GM10266 (cell line): Measurements from ENCODE around the gene PRICKLE2.

Experiments
- DNase-seq: peaks from one replicate; pipeline ENCODE4 v3.0.0; 2012; ENCODE audit errors: extremely low spot score
- TF ChIP-seq, protein P1 (sequence below): IDR thresholded peaks from 2 replicates; pipeline ENCODE4 v1.5.1; 2012; ENCODE audit warnings: mild to moderate bottlenecking, low read depth; ENCODE audit not compliant: control insufficient read depth, insufficient read depth; ENCODE audit errors: missing control alignments

PRICKLE2 gene

DNA sequence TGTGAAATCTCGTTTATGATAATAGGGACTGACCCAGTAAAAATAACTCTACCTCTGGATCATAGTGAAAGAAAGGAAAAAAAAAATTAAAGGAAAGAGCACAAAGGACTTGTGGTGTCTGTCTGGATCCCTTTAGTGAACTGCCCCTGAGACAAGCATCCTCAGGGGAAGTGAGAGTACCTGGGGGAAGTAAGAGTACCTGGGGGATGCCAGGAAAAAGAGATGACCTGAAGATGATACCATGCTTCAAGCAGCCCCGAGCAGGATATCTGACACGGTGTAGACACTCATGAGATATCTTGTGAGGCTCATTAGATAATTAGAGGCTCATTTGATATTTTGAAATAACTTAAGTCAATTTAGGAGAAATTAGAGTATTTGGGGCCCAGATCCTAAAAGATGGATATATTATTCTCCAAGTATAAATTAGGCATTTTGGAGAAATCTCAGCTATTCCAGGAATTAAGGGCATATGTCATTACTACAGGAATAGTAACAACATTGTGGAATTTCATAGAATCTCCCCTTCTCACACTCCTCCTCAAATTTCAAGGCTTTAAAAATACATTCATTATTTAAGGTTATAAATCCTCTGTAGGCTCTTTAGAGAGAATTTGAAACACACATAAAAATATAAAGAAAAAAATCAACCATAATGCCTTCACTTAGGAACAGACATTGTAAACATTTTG, 165.6 kb downstream of the PRICKLE2 start:
- TF ChIP-seq, protein P1, sequence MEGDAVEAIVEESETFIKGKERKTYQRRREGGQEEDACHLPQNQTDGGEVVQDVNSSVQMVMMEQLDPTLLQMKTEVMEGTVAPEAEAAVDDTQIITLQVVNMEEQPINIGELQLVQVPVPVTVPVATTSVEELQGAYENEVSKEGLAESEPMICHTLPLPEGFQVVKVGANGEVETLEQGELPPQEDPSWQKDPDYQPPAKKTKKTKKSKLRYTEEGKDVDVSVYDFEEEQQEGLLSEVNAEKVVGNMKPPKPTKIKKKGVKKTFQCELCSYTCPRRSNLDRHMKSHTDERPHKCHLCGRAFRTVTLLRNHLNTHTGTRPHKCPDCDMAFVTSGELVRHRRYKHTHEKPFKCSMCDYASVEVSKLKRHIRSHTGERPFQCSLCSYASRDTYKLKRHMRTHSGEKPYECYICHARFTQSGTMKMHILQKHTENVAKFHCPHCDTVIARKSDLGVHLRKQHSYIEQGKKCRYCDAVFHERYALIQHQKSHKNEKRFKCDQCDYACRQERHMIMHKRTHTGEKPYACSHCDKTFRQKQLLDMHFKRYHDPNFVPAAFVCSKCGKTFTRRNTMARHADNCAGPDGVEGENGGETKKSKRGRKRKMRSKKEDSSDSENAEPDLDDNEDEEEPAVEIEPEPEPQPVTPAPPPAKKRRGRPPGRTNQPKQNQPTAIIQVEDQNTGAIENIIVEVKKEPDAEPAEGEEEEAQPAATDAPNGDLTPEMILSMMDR, result no peak

DNA sequence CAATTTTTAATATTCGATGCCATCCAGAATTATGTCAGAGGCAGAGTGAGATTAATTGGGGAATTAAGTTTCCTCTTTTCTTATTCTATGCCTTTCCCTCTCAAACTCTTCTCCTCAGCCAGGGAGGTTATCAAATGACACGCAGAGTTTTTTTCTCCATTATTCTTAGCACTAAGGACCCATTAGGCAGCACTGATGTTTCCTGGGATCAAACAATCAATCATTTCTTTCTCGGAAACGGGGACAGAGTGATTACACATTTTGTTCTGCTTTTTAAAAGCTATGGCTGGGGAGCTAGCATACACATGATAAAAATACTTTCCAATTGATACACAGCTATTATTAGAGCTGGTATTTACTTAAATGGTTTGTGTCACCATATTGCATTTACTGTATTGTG, 166.7 kb downstream of the PRICKLE2 start:
- no peak for DNase-seq
- TF ChIP-seq, protein P1, result no peak

More for the DNA sequence above, 165.6 kb downstream of the PRICKLE2 start:
- DNase-seq, result no peak

DNA sequence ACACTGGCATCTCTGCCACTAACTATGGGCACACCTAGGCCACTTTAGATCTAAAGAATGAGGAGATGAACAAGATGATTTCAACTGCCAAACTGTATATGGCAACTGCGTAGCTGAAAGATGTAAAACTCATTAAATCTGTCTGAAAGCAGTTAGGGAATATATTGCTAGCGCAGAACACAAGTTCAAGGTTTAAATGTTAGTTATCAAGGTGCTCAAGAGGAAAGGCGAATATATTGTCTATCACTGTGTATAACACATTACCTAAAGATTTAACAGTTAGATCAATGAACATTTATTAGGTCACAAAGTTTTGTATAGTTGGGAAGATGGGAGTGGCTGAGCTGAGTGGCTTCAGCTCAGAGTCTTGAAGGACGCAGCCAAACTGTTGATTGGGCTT, 168.0 kb downstream of the PRICKLE2 start:
- TF ChIP-seq, protein P1, result no peak
- DNase-seq, result no peak

DNA sequence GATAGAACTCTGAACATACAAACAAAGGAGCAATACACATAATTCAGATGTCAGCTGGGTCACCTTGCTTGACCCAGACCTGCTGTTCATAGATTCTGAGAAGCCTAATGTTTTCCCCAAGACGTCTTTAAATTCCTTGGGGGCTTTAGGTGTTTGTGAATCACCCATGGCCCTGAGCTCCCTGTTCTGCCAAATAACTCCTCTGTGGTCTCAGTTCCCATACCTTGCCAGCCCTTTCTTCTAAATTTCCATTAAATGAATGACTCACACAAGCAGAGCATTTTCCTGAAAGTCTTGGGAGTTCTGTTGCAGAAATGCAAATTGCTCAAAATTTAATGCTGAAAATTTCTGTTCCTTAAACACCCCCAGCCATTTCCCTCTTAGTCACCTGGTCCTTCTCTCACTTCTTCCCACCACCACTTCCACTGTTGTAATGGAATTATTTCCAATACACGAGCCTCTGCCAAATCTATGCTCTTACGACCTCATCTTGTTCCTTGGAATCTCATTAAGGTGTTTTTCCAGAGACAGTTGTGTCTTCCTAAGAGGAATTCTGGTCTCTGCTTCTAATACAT, 168.6 kb downstream of the PRICKLE2 start:
- DNase-seq, result no peak
- TF ChIP-seq, protein P1, result no peak

DNA sequence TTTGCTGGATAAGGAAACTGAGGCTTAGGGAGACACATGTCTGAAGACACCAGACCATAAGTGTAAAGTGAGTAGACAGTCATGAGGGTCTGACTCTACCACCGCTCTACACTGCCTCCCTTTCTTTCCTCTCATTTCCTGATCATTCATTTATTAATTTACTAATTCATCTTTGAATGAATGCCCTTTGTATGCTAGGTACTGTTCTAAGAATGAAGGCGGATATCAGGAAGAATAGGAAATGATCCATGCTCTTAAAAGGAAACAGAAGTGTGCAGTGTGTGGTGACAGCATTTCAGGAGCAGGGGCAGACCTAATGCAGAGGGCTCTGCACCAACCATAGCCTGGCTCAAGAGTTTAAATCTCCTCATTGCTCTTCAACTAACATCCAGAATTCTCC, 170.2 kb downstream of the PRICKLE2 start:
- DNase-seq, result no peak
- TF ChIP-seq, protein P1, result no peak

DNA sequence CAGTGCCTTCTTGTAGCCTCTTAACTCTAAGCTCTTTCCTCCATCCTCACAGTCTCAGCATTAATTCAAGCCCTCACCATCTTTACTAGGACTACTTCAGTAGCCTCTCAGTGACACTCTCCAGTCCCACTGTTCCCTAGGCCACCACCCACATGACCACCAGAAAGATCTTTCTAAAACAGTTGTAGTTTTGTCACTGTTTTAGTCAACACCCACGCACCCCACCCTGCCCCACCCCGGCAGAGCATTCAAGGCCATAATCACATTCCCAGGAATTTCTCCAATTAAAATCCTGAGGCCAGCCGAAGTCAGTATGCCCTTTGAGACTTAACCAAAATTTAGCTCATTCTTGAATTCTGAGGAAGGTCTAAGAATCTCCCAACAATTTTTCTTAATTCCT, 170.8 kb downstream of the PRICKLE2 start:
- no peak for DNase-seq
- TF ChIP-seq, protein P1, result no peak

DNA sequence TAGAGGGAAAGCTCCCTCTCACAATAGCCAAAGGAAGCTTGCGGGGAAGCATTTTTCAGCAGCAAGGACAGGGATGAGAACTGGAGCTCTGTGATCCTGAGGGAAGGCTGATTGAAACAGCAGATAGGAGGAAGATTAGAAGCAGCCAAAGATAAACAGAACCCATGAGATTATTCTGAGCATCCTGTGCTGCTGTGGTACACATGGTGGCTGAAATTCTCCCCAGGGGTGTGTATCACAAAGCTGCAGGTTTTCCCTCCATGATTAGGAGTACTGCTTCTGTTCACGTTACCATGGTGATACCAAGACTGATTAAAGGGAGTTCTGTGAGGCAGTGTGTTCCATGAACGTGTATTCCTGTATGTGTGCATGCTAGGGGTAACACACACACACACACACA, 171.7 kb downstream of the PRICKLE2 start:
- TF ChIP-seq, protein P1, result no peak
- no peak for DNase-seq
